Activated effector memory CD4-positive, alpha-beta T cell treated with Interleukin-2 at 50 U/mL for 16 hours (primary cell): ENCODE results near the gene ELAPOR2.
A peak's percentile ranks its signal among the peaks of the same experiment; 100 is the strongest.
"Not testable (repeated sequence)": the region's sequence is repeated elsewhere in the genome, so short reads cannot be mapped to it uniquely, and the experiment has no call there.

Experiments used
- DNase-seq: peaks from one replicate; pipeline ENCODE4 v3.0.0-alpha.2; 2020

The ELAPOR2 gene, protein sequence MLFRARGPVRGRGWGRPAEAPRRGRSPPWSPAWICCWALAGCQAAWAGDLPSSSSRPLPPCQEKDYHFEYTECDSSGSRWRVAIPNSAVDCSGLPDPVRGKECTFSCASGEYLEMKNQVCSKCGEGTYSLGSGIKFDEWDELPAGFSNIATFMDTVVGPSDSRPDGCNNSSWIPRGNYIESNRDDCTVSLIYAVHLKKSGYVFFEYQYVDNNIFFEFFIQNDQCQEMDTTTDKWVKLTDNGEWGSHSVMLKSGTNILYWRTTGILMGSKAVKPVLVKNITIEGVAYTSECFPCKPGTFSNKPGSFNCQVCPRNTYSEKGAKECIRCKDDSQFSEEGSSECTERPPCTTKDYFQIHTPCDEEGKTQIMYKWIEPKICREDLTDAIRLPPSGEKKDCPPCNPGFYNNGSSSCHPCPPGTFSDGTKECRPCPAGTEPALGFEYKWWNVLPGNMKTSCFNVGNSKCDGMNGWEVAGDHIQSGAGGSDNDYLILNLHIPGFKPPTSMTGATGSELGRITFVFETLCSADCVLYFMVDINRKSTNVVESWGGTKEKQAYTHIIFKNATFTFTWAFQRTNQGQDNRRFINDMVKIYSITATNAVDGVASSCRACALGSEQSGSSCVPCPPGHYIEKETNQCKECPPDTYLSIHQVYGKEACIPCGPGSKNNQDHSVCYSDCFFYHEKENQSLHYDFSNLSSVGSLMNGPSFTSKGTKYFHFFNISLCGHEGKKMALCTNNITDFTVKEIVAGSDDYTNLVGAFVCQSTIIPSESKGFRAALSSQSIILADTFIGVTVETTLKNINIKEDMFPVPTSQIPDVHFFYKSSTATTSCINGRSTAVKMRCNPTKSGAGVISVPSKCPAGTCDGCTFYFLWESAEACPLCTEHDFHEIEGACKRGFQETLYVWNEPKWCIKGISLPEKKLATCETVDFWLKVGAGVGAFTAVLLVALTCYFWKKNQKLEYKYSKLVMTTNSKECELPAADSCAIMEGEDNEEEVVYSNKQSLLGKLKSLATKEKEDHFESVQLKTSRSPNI

DNA sequence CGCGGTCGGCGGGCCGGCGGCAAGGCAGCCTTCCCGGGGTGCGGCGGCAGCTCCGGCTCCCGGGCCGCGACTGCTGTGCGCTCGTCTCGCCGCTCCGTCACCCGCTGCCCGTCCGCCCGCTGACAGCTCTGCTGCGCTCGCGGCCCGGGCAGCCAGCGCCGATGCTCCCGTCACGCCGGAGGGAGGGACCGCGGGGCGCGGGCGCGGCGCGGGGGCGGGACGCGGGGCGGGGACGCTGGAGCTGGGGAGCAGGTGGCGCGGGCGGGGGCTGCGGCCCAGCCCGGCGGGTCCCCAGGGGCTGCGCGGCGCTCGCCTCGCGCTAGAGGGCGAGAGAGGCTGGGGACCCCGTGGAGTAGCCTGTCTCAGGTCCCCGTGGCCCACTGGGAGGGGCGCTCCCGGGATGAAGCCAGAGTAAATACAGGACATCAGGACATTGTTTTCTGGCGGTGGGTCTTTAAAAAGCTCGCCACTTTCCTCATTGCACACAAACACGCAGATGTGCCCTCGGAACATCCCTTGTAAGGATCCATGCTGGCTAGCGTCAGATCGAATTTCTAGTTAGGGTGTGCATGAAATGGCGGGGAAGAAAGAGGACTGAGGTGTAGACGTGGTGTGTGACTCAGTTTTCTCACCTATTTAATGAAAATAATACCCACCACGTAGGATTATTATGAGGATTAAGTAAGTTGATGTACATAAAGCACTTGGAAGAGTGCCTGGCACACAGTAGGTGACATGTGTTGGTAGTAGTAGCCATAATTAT lies at the start of gene ELAPOR2:
Gene ELAPOR2, minus strand, starts transcription at position 130 of the 763 bp plus-strand sequence. CDS start 141 bp downstream, outside the sequence.
- DNase-seq = peak; percentile 76

DNA sequence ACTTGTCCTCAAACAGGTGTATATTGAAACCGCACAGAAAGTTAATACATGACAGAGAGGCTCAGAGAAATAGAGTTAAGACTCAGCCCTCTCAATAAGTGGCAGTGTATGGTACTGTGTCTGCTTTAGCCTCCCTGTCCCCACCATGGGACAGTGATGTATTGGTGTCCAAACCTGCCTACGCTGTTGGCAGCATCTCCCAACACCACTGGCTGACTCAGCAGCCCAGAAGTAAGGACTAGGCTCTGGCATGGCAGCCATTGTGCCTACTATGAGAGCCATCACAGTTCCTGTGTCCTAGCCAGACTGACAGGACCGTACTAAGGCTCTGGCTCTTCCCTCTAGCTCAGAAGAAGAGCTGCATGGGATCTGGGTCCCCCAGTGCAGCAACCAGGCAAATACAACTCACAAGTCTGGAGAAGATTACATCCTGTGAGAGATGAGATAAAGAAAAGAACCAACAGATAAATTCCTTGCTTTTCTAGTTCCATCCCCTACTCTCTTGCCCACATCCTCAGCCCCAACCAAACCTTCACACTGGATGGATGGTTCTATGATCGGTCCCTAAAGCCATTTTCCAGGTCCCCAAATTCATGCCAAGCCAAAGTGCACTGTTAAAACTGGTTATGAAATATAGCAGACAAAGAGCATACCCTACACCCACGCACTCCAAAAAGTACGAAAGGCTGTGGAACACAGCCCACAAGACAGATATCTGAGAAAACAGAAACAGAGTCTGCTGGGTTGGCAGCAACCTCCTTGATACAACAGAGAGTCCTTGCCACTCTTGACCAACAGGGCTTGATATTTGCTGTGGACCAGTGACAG lies 48.7 kb upstream of the ELAPOR2 start:
- DNase-seq = no peak

DNA sequence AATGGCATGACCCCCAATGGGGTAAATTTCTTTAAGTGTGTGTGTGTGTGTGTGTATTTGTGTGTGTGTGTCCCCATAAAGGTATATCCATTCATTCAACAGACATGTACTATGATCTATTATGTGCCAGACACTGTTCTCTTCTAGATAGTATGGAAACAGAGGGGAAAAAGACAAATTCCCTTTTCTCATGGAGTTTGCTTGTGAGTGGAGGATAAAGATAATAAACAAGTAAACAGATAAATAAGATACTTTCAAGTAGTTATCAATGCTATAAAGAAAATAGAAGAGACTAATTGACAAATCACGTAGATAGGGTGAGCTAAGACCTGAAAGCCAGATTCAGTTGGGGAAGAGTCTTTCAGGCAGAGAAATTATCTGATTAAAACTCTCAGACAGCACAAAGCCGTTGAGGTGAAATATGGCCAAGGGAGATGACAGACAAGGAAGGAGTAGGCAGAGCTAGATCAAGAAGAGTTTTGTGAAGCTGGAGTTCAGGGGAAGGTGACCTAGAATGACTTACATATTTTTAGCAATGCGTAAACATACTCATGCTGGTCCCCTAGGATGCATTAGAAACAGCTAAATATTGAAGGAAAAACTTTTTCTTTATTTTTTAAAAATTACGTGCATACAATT lies 47.6 kb upstream of the ELAPOR2 start:
- DNase-seq = no peak

DNA sequence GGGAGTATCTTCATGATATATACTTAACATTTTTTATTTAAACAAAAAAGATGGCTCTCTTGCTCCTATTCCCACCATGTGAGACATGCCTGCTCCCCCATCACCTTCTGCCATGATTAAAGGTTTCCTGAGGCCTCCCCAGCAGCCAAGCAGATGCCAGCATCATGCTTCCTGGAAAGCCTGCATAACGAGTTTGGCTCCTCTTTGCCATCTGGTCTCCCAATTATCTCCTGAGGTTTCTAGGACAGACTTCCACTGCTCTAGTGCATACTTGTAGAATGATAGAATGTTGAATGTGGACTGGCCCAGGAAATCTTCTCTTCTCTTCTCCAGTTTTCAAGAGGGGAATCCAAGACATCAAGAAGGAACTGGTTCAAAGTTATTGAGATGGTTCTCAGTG lies 45.9 kb upstream of the ELAPOR2 start:
- DNase-seq = no peak

DNA sequence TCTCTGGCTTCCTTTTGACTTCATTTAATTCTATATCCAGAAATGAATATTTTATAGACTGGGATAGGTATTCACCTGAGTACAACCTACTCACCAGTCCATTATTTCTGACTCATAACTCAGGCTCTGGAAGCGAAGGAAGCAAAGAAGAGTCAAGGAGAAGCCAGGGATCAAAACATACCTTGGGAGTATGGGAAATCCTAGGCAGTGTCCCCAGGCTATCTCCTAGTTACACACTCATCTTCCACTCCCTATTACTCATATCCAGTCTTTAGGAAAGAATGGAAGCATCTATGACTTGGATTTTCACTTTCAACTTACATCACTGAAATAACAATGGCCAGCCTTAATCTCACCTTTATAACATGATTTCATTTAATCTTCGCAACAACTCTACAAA lies 40.9 kb upstream of the ELAPOR2 start:
- DNase-seq = no peak

DNA sequence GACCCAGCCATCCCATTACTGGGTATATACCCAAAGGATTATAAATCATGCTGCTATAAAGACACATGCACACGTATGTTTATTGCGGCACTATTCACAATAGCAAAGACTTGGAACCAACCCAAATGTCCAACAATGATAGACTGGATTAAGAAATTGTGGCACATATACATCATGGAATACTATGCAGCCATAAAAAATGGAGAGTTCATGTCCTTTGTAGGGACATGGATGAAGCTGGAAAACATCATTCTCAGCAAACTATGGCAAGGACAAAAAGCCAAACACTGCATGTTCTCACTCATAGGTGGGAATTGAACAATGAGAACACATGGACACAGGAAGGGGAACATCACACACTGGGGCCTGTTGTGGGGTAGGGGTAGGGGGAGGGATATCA lies 37.9 kb upstream of the ELAPOR2 start:
- DNase-seq = not testable (repeated sequence)

DNA sequence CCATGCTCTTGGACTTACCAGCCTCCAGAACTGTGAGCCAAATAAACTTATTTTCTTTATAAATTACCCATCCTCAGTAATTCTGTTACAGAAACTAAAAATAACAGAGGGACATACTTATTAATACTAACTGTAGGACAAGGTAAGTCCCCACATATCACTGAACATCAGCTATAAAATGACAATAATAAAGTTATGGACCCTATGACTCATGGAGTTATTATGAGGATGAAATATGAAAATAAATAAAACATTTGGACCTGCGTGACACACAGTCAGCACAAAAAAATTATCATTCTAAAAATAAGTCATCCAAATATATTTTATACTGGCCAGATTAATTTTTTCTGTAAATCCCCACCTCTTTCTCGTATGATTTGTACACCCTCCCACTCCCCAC lies 34.9 kb upstream of the ELAPOR2 start:
- DNase-seq = no peak

DNA sequence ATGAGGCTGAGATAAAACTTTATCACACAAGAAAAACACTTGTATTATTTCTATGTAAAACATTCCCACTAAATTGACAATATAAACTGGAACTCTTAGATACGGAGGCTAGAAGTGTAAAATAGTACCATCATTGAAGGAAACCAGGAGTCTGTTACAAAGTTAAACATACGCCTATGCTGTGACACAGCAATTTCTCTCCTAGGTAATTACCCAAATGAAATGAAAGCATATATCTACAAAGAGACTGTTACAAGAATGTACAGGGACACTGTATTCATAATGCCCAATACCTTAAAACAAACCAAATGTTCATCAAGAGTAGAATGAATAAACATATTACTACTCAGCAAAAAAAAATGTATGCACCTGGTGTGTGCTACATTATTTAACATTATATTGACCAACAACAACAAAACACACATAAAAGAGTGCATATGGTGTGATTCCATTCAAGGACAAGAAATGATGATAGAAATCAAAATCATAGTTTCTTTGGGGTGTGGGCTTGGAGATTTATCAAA lies 33.2 kb upstream of the ELAPOR2 start:
- no peak for DNase-seq

DNA sequence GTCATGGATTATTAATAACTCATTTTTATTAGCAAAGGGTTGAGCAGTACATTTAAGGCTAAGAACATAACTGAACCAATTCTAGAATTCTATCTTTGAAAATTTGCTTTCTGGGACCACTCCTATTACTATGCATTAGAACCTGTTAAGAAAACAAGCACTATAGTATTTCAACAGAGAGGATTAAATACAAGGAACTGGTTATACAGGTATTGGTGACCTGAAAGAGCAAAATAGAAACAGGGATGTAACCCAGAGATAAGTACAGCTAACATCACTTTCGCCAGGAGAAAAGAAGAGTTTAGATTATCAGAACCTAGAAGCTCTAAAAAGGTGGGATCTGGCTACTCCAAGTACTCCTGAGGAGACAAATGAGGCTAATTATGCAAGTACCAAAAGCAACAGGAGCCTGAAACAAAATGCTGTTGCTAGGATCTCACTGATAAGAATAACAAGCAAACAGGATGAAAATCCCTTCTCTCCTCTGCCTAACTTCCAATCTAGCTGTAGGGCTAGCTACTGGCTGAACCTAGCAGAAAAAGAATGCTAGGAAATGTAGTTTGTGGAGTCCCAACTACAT lies 32.1 kb upstream of the ELAPOR2 start:
- no peak for DNase-seq

DNA sequence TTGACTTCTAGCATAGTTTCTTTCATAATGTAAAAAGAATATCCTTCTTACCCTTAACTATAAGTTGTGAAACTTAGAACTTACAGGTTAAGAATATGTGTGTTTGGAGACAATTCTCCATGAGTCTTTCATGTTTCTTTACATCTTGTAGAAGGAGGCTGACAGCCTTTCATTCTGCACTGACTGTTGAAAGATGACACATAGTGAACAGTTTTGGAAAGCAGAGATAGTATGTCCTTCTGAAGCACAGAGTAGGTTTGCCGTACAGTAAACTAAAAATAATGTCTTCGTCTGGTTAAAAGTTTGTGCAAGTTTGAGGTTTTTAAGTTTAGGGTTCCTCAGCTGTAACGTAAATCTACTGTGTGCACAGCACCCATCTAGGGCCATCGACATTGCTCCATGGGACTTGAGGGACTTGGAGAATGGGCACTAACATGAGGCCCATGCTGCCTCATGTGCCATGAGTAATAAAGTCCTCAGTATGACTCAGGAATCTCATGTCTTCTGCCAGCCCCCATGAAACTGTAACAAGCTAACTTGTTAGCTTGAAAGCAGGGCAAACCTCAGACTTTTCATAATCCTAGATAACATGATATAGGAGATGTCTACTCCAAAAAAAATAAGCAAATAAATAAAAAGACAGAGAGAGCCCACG lies 24.5 kb upstream of the ELAPOR2 start:
- no peak for DNase-seq

DNA sequence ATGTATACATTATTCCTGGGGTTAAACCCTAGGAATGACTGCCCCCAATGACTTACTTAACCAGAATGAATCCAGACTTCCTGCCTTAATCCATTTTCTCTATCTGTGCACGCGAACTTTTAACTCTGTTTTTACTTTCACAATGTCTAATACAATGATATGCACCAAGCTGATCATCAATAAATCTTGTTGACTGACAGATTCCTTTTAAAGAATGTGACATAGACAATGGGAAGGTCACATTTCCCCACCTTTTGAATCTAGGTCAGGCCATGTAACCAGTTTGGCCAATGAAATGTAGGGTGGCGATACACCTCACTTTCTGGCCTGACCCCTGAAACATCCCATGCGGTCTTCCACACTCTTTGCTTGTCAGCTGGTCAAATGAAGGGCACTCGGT lies 23.2 kb upstream of the ELAPOR2 start:
- no peak for DNase-seq

DNA sequence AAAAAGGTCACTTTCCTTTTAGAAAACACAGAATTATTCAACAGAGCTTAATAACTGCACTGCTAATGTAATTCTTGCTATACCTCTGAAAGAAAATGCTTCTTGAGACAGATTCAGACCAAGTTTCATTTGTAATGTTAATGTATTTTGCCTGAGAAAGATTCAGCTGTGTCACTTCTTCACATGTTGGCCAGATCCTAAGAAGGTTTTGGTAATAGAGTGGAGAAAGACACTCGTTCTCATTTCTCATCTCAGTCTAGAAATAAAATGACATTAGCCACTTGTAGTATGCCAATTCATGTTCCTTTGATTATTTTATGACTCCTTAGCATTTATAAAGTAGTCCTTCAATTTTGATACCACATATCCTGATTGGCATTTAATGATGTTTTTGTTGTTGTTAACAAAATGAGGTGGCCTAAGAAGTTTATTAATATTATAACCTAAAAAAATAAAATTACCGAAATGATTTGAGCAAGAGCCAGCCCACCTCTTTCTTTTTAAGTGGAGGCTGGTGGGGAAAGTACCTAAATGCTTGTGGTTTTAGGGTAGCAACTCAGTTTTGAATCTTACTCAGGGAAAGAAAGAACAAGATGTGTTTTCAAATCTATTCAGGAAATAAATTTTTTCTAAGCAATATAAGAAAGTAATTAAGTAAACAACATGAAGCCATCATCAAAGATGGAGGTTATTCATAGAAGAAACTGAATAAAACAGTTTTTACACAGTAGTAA lies 16.4 kb upstream of the ELAPOR2 start:
- no peak for DNase-seq

DNA sequence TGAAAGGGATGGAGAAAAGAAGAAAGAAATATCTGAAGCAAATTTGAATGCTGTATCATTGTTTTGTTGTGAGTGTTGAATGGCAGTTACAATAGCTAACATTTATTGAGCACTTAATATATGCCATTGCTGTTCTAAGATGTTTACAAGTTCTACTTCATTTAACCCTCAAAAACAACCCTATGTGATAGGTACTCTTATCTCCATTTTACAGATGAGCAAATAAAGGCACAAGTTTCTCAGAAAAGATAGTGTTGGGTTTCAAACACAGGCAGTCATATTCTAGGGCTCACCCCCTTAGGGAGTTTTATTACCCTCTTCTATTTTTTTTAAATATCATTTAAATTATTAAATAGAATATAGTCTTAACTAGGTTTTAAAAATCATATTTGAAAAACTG lies 8.3 kb upstream of the ELAPOR2 start:
- DNase-seq = no peak

DNA sequence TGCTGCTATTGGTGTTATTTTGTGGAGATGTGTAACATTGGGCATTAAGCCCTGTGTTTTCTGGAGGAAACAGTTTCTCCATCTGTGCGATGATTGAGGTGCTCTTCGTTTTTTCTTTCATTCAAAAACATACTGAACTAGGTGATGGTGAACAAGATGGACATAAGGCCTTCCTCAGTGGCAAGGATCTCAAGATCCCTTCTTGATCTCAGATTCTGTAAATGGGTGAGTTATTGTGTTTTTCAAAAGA lies 759 bp upstream of the ELAPOR2 start:
- DNase-seq = no peak

DNA sequence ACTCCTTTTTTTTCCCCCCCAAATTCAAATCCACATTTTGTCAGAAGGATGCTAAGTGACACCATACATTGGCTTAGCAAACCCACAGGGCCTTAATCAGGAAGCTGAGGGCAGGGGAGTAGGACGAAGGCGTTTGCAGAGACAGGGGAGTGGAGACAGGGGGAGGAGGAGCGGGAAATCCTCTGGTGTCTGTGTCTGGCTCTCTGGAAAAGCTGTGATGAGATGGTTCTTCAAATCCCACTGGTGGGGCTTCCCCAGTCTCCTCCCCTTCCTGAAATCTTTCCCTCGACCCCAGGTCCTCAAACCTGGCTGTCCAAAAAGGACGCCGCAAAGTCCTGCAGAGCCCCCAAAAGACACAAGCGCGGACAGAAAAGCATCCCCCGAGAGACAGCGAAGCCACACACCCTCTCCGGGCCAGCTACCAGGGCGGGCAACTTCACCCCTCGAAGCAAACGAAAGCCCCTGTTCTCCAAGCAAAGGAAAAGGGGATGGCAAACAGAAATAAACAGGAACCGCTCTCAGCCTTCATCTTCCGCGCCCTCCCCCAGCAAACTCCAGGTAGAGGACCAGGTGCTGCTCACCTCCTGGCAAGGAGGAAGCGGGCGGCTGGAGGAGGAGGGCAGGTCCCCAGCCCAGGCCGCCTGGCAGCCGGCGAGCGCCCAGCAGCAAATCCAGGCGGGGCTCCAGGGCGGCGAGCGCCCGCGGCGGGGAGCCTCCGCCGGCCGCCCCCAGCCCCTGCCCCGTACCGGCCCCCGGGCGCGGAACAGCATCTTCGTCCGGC lies 520 bp downstream of the ELAPOR2 start:
- peak; percentile 11 for DNase-seq

DNA sequence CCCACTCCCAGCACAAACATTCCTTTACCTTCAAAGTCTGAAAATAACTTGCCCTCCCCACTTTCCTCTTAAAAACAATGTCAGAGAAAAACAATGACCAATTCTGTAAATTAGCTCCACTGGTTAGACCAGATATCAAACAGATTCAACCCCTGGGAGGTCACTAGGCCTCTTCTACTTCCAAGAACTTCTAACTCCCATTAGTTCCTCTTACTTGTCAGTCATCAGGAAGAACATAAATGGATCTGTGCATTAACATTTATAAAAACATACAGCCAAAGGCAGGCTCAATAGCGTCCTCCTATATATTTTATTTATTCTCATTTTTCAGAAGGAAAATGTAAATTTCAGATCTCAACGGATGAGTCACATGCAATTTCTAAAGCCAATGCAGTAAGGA lies 2.2 kb downstream of the ELAPOR2 start:
- DNase-seq = no peak

DNA sequence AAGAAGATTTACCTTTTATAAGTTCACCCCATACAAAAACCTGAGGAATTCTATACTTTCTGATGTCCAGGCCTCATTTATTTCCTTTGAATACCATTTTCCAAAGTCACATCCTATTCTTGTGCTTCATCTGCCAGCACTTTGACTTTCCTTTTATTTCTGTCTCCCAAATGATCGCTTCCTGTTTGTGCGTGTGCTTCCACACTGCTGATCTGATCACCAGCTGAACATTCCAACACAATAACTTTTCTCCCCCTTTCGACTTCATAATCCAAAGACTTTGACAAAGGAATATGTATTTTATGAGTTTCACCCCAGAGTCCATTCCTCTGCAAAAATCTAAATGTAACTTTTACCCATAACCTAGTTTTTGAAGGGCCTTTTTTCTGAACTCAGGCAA lies 3.1 kb downstream of the ELAPOR2 start:
- no peak for DNase-seq

DNA sequence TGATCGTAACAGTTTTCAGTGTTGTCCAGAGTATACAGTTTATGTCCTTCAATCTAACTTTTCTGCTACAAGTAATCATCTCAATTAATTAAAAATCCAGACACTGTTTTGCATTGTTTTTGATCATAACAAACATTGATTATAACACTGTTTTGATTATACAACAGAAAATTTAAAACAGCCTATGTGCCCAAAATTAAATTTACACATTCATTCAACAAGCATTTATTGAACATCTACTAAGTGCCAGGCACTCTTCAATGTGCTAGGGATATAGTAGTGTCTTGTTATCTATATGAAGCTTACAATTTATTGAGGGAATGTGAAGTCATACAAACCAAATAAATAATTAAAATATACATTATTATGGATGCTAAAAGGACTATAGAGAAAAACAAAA lies 10.6 kb downstream of the ELAPOR2 start:
- no peak for DNase-seq

DNA sequence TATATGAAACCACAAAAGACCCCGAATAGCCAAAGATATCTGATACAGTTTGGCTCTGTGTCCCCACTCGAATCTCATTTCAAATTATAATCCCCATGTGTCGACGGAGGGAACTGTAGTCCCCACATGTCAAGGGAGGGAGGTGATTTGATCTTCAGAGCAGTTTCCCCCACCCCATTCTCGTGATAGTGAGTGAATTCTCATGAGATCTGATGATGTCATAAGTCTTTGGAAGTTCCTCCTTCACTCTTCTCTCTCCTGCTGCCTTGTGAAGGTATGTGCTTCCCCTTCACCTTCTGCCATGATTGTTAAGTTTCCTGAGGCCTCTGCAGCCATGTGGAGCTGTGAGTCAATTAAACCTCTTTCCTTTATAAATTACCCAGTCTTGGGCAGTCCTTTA lies 13.0 kb downstream of the ELAPOR2 start:
- no peak for DNase-seq
